AG04450 (cell line): ENCODE results near the gene N4BP2L1. TPM values are rescaled to one million over a fixed set of nuclear protein-coding genes. Genes with fewer than 3 reads are reported as not detected.

Experiments
- CTCF ChIA-PET: fragments of 300-600, 350-600 bp; formaldehyde crosslinking; extraction: SDS; loops from one replicate; lab custom pipeline; 2022; ENCODE audit warnings: antibody characterized with exemption, inconsistent platforms; lab: Charles Lee
- POLR2A ChIA-PET: fragments of 350-600 bp; formaldehyde crosslinking; extraction: SDS; loops from one replicate; lab custom pipeline; 2021; ENCODE audit warnings: antibody characterized with exemption, inconsistent platforms; lab: Yijun Ruan, JAX
- DNase-seq: peaks from one replicate; pipeline ENCODE4 v3.0.0-alpha.2; 2011; ENCODE audit warnings: low read depth, low spot score
- H3K27ac ChIP-seq: one replicate; pipeline ENCODE4 v1.5.1; 2012; ENCODE audit warnings: low read depth, low read length, control low read depth
- H3K27me3 ChIP-seq: one replicate; pipeline ENCODE4 v1.6.0; 2012; ENCODE audit warnings: low read length; ENCODE audit not compliant: control insufficient read depth, insufficient read depth
- H3K4me3 ChIP-seq: 2 replicates; pipeline ENCODE4 v1.5.1; 2011; ENCODE audit warnings: mild to moderate bottlenecking, low read depth, low read length, control low read depth
- H3K9me3 ChIP-seq: 2 replicates; pipeline ENCODE4 v1.5.1; 2012; ENCODE audit warnings: low read length; ENCODE audit not compliant: control insufficient read depth, insufficient read depth
- polyA plus RNA-seq: library from polyadenylated mRNA; depleted of rRNA; stranded (reverse); fragments of >200 nt; gene quantifications from 2 replicates; pipeline ENCODE4 v1.2.3, GENCODE V29; 2011
- TF ChIP-seq, protein P1 (sequence below): IDR thresholded peaks from 2 replicates; pipeline ENCODE4 v1.5.1; 2011; ENCODE audit warnings: low read depth, low read length, control low read depth, inconsistent platforms

The N4BP2L1 gene
- polyA plus RNA-seq, 1 experiment: 1.8 TPM

- Histone ChIP-seq H3K4me3 (no peak overlapping the region), H3K27ac (no peak overlapping the region), H3K9me3 (no peaks in the 10 kb centered on the region; the same call in 1 of the 2 replicates), H3K27me3 (no peaks in the 10 kb centered on the region)
- no peak for DNase-seq
- TF ChIP-seq, protein P1, sequence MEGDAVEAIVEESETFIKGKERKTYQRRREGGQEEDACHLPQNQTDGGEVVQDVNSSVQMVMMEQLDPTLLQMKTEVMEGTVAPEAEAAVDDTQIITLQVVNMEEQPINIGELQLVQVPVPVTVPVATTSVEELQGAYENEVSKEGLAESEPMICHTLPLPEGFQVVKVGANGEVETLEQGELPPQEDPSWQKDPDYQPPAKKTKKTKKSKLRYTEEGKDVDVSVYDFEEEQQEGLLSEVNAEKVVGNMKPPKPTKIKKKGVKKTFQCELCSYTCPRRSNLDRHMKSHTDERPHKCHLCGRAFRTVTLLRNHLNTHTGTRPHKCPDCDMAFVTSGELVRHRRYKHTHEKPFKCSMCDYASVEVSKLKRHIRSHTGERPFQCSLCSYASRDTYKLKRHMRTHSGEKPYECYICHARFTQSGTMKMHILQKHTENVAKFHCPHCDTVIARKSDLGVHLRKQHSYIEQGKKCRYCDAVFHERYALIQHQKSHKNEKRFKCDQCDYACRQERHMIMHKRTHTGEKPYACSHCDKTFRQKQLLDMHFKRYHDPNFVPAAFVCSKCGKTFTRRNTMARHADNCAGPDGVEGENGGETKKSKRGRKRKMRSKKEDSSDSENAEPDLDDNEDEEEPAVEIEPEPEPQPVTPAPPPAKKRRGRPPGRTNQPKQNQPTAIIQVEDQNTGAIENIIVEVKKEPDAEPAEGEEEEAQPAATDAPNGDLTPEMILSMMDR: no peak
- ChIA-PET POLR2A (no interaction called here), CTCF (no interaction called here)
Measured at GRCh38 chr13:32432856-32433255, 4.9 kb upstream of the N4BP2L1 start.

DNA sequence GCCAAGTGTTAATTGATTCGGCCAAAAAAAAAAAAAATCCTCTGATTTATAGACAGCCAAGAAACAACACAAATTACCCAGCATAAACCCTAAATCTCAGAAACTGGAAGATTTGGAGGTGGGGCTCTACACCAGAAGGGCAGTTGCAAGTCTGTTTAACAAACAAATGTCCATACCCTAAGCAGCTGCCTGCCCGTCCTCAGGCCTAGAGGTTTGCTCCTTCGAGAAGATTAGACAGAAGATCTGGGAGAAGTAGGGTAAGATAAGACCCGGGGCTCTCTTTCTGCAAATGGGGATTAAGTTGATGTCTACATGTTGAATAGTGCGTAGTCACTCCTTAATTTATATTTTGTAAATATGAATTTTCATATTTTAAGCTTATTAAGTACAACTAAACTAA is 3.4 kb upstream of the N4BP2L1 start:
- H3K27ac ChIP-seq: no peak overlapping the region
- no peak overlapping the region for H3K4me3 ChIP-seq
- ChIA-PET CTCF (interaction anchor here (0.7 to 1.1 kb wide), 2 partner anchors 151 to 521 kb away, joined by 3 to 4 read pairs; no protein-coding TSS in a partner anchor), POLR2A (no interaction called here)
- no peak for DNase-seq
- TF ChIP-seq, protein P1: no peak
- no peaks in the 10 kb centered on the region for H3K27me3 ChIP-seq
- no peaks in the 10 kb centered on the region; the same call in 1 of the 2 replicates for H3K9me3 ChIP-seq

GRCh38 chr13:32430018-32430747 is 2.3 kb upstream of the N4BP2L1 start:
- TF ChIP-seq, protein P1: no peak
- Histone ChIP-seq H3K27me3 (no peaks in the 10 kb centered on the region), H3K27ac (no peak overlapping the region), H3K9me3 (no peaks in the 10 kb centered on the region; the same call in 1 of the 2 replicates), H3K4me3 (no peak overlapping the region)
- CTCF ChIA-PET: no interaction called here
- POLR2A ChIA-PET: no interaction called here
- DNase-seq: no peak

DNA sequence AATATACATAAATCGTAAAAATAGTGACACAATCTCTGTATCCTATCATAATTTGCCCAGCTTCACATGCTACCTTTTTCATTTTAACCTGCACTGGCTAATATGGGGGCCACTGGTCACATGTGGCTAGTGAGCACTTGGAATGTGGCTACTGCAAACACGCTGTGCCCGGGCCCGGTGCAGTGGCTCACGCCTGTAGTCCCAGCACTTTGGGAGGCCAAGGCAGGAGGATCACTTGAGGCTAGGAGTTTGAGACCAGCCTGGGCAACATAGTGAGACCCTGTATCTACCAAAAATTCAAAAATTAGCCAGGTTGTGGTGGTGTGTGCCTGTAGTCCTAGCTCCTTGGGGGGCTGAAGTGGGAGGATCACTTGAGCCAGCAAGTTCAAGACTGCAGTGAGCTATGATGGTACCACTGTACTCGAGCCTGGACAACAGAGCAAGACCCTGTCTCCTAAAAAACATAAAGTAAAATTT is 1.5 kb upstream of the N4BP2L1 start:
- no peak for DNase-seq
- H3K4me3 ChIP-seq: no peak overlapping the region
- ChIA-PET CTCF (no interaction called here), POLR2A (no interaction called here)
- TF ChIP-seq, protein P1: no peak
- H3K27ac ChIP-seq: no peak overlapping the region
- no peaks in the 10 kb centered on the region; the same call in 1 of the 2 replicates for H3K9me3 ChIP-seq
- H3K27me3 ChIP-seq: no peaks in the 10 kb centered on the region
